Measurements from ENCODE around the gene TCAF1. TPM values are rescaled to one million over a fixed set of nuclear protein-coding genes. Genes with fewer than 3 reads are reported as not detected.

TCAF1 gene
- total and polyA plus RNA-seq, 4 donors, result 20.2 to 75.1 (median 30.1) TPM

DNA sequence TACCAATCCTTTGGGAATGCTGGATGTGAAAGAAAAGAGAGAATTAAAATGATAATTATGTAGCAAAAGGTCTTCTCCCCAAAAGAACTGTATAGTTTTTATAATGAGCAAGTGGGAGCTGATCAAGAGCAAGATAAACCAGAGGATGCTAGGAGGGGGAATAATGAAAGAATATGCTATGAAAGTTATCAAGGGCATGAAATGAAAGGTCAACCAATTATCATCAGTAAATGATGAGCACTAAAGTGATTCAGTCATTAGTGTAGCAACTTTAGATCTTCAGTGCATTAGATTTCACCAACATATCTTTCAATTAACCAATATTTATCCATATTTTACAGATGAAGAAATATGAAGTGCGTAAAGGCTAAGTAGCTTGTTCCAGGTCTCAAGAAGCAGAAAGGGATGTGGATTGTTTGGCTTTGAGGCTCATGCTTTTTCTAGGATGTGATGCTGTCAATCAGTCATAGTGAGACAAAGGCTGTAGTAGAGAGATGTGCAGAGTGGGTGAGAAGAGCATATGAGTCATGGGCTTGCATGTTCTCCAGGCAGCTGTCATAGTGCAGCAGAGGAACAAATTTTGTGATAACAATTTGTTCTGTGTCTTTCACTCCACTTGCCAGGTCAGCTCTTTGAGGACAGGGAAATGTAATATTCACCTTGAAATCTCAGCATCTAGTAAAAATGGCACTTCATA lies 27.4 kb upstream of the TCAF1 start:
- Histone ChIP-seq H3K27ac (ENCODE audit: low read depth in 1 of 2, low read length in 2 of 2) (no peak overlapping the region), H3K36me3 (ENCODE audit: control insufficient read depth in 4 of 4, insufficient read depth in 3 of 4, low read depth in 1 of 4, low read length in 3 of 4) (no peaks in the 10 kb centered on the region), H3K27me3 (ENCODE audit: control insufficient read depth in 4 of 4, insufficient read depth in 4 of 4, low read length in 3 of 4) (no peaks in the 10 kb centered on the region), H3K9me3 (ENCODE audit: control insufficient read depth in 4 of 4, low read length in 3 of 4) (no peaks in the 10 kb centered on the region), H3K9ac (ENCODE audit: low read depth in 1 of 2, low read length in 2 of 2) (no peak overlapping the region), H3K4me1 (ENCODE audit: control insufficient read depth in 4 of 4, insufficient read depth in 4 of 4, low read length in 3 of 4) (no peaks in the 10 kb centered on the region), H3K4me3 (ENCODE audit: low read depth in 1 of 3, low read length in 3 of 3) (no peak overlapping the region)
- TF ChIP-seq EGR1 (IDR thresholded peaks at IDR 0.05; ENCODE audit: low read depth in 2 of 2) (no peak), RXRA (IDR thresholded peaks at IDR 0.05) (no peak), RAD21 (IDR thresholded peaks at IDR 0.05) (no peak), HNF4A (conservative IDR thresholded peaks at IDR 0.05) (no peak), SP1 (IDR thresholded peaks at IDR 0.05) (no peak), FOXA1 (IDR thresholded peaks at IDR 0.05) (no peak), HNF4G (IDR thresholded peaks at IDR 0.05) (no peak), YY1 (IDR thresholded peaks at IDR 0.05) (no peak), NR2F2 (IDR thresholded peaks at IDR 0.05) (no peak), TAF1 (conservative IDR thresholded peaks at IDR 0.05) (no peak), GABPA (IDR thresholded peaks at IDR 0.05 in 1 of 2, conservative IDR thresholded peaks at IDR 0.05 in 1 of 2) (no peak), FOXA2 (IDR thresholded peaks at IDR 0.05) (no peak), JUND (IDR thresholded peaks at IDR 0.05) (no peak)
- TF ChIP-seq, protein P1, sequence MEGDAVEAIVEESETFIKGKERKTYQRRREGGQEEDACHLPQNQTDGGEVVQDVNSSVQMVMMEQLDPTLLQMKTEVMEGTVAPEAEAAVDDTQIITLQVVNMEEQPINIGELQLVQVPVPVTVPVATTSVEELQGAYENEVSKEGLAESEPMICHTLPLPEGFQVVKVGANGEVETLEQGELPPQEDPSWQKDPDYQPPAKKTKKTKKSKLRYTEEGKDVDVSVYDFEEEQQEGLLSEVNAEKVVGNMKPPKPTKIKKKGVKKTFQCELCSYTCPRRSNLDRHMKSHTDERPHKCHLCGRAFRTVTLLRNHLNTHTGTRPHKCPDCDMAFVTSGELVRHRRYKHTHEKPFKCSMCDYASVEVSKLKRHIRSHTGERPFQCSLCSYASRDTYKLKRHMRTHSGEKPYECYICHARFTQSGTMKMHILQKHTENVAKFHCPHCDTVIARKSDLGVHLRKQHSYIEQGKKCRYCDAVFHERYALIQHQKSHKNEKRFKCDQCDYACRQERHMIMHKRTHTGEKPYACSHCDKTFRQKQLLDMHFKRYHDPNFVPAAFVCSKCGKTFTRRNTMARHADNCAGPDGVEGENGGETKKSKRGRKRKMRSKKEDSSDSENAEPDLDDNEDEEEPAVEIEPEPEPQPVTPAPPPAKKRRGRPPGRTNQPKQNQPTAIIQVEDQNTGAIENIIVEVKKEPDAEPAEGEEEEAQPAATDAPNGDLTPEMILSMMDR (IDR thresholded peaks at IDR 0.05; ENCODE audit: low read depth, low read length, missing input control), result no peak
- TF ChIP-seq, protein P2, sequence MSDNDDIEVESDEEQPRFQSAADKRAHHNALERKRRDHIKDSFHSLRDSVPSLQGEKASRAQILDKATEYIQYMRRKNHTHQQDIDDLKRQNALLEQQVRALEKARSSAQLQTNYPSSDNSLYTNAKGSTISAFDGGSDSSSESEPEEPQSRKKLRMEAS (IDR thresholded peaks at IDR 0.05), result no peak
- TF ChIP-seq, protein P3, sequence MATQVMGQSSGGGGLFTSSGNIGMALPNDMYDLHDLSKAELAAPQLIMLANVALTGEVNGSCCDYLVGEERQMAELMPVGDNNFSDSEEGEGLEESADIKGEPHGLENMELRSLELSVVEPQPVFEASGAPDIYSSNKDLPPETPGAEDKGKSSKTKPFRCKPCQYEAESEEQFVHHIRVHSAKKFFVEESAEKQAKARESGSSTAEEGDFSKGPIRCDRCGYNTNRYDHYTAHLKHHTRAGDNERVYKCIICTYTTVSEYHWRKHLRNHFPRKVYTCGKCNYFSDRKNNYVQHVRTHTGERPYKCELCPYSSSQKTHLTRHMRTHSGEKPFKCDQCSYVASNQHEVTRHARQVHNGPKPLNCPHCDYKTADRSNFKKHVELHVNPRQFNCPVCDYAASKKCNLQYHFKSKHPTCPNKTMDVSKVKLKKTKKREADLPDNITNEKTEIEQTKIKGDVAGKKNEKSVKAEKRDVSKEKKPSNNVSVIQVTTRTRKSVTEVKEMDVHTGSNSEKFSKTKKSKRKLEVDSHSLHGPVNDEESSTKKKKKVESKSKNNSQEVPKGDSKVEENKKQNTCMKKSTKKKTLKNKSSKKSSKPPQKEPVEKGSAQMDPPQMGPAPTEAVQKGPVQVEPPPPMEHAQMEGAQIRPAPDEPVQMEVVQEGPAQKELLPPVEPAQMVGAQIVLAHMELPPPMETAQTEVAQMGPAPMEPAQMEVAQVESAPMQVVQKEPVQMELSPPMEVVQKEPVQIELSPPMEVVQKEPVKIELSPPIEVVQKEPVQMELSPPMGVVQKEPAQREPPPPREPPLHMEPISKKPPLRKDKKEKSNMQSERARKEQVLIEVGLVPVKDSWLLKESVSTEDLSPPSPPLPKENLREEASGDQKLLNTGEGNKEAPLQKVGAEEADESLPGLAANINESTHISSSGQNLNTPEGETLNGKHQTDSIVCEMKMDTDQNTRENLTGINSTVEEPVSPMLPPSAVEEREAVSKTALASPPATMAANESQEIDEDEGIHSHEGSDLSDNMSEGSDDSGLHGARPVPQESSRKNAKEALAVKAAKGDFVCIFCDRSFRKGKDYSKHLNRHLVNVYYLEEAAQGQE (IDR thresholded peaks at IDR 0.05), result no peak
- TF ChIP-seq, protein P4, sequence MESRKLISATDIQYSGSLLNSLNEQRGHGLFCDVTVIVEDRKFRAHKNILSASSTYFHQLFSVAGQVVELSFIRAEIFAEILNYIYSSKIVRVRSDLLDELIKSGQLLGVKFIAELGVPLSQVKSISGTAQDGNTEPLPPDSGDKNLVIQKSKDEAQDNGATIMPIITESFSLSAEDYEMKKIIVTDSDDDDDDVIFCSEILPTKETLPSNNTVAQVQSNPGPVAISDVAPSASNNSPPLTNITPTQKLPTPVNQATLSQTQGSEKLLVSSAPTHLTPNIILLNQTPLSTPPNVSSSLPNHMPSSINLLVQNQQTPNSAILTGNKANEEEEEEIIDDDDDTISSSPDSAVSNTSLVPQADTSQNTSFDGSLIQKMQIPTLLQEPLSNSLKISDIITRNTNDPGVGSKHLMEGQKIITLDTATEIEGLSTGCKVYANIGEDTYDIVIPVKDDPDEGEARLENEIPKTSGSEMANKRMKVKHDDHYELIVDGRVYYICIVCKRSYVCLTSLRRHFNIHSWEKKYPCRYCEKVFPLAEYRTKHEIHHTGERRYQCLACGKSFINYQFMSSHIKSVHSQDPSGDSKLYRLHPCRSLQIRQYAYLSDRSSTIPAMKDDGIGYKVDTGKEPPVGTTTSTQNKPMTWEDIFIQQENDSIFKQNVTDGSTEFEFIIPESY (IDR thresholded peaks at IDR 0.05), result no peak
- TF ChIP-seq, protein P5, sequence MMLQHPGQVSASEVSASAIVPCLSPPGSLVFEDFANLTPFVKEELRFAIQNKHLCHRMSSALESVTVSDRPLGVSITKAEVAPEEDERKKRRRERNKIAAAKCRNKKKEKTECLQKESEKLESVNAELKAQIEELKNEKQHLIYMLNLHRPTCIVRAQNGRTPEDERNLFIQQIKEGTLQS (IDR thresholded peaks at IDR 0.05), result no peak
- WGBS, result 93% methylated on average over 1 of the region's 1 CpG
- DNase-seq (ENCODE audit: low spot score), result no peak

Measured in liver (tissue), 9 donors.